SK-N-SH (cell line): Measurements from ENCODE around the gene ENTPD2. TPM values are rescaled to one million over a fixed set of nuclear protein-coding genes. Genes with fewer than 3 reads are reported as not detected.

Source experiments
- CTCF ChIA-PET: fragments of 300-600, 350-600 bp; formaldehyde crosslinking; extraction: SDS; loops from one replicate; lab custom pipeline; 2021; lab: Yijun Ruan, JAX
- POLR2A ChIA-PET: fragments of 350-600 bp; sonication (Branson Sonifier 250); formaldehyde crosslinking; extraction: SDS; loops from one replicate; lab custom pipeline; 2020; ENCODE audit warnings: antibody characterized with exemption, inconsistent platforms; lab: Yijun Ruan, JAX
- DNase-seq: peaks from one replicate; pipeline ENCODE4 v3.0.0; 2012
- H2AFZ ChIP-seq: fragments of 200-600 bp; sonication (generic); 2 replicates; pipeline ENCODE4 v1.8.1; 2016; ENCODE audit warnings: antibody characterized with exemption, mild to moderate bottlenecking, low read depth
- H3F3A ChIP-seq: fragments of 200-600 bp; sonication (generic); replicated peaks from 2 replicates; pipeline ENCODE3; 2016; ENCODE audit warnings: antibody characterized with exemption, mild to moderate bottlenecking; ENCODE audit not compliant: insufficient read depth
- H3K27ac ChIP-seq, 2 experiments: fragments of 200-500 bp in 1 of 2; fragments of 200-600 bp in 1 of 2; sonication (Bioruptor generic) in 1 of 2; sonication (generic), shearing (Covaris generic) in 1 of 2; 2 replicates each; pipeline versions ENCODE4 v1.5.1 to v1.6.1; 2014 to 2016; ENCODE audit warnings: low read depth in 2 of 2, inconsistent platforms in 1 of 2, low read length in 1 of 2, mild to moderate bottlenecking in 1 of 2, mixed read lengths in 1 of 2
- H3K27me3 ChIP-seq: fragments of 200-600 bp; sonication (generic), shearing (Covaris generic); 2 replicates; pipeline ENCODE4 v1.6.1; 2016; ENCODE audit warnings: mixed run types; ENCODE audit not compliant: insufficient read depth
- H3K36me3 ChIP-seq, 2 experiments: fragments of 200-500 bp in 1 of 2; fragments of 200-600 bp in 1 of 2; sonication (Bioruptor generic) in 1 of 2; sonication (generic) in 1 of 2; replicated peaks in 1 of 2; 2 replicates each; pipeline versions ENCODE3 to v1.5.1; 2014 to 2016; ENCODE audit warnings: low read length in 1 of 2, mild to moderate bottlenecking in 1 of 2; ENCODE audit not compliant: insufficient read depth in 2 of 2, control insufficient read depth in 1 of 2
- H3K4me1 ChIP-seq, 2 experiments: fragments of 200-500 bp in 1 of 2; fragments of 200-600 bp in 1 of 2; sonication (Bioruptor generic) in 1 of 2; sonication (generic), shearing (Covaris generic) in 1 of 2; 2 replicates each; pipeline versions ENCODE4 v1.5.1 to v1.6.1; 2014 to 2016; ENCODE audit warnings: low read depth in 1 of 2, low read length in 1 of 2, mixed run types in 1 of 2; ENCODE audit not compliant: insufficient read depth in 2 of 2, control insufficient read depth in 1 of 2
- H3K4me2 ChIP-seq: fragments of 200-600 bp; sonication (generic), shearing (Covaris generic); 2 replicates; pipeline ENCODE4 v1.6.1; 2017; ENCODE audit warnings: mixed run types
- H3K4me3 ChIP-seq, 2 experiments: fragments of 200-500 bp in 1 of 2; fragments of 200-600 bp in 1 of 2; sonication (Bioruptor generic) in 1 of 2; sonication (generic), shearing (Covaris generic) in 1 of 2; 2 replicates each; pipeline versions ENCODE4 v1.5.1 to v1.8.1; 2014 to 2016; ENCODE audit warnings: low read depth in 2 of 2, inconsistent platforms in 1 of 2, low read length in 1 of 2, mild to moderate bottlenecking in 1 of 2, mixed read lengths in 1 of 2, moderate library complexity in 1 of 2
- H3K79me2 ChIP-seq: fragments of 200-600 bp; sonication (generic); 2 replicates; pipeline ENCODE4 v1.8.1; 2017; ENCODE audit warnings: mild to moderate bottlenecking; ENCODE audit not compliant: insufficient read depth
- H3K9ac ChIP-seq: fragments of 200-600 bp; sonication (generic); 2 replicates; pipeline ENCODE4 v1.6.1; 2017; ENCODE audit warnings: mixed run types
- H3K9me2 ChIP-seq: fragments of 200-600 bp; sonication (generic); 2 replicates; pipeline ENCODE4 v1.6.1; 2017; ENCODE audit warnings: mixed run types
- H3K9me3 ChIP-seq: fragments of 200-600 bp; sonication (generic); 2 replicates; pipeline ENCODE4 v1.6.1; 2017; ENCODE audit warnings: mixed run types, mild to moderate bottlenecking, moderate library complexity
- H4K20me1 ChIP-seq: fragments of 200-600 bp; sonication (generic); 2 replicates; pipeline ENCODE4 v1.6.1; 2017; ENCODE audit warnings: mild to moderate bottlenecking, mixed run types; ENCODE audit not compliant: insufficient read depth
- EP300 ChIP-seq, 2 experiments: IDR thresholded peaks; 2 replicates each; pipeline versions ENCODE4 v1.4.0 to v1.6.1; 2012; ENCODE audit warnings: borderline replicate concordance in 1 of 2, low read depth in 1 of 2, low read length in 1 of 2
- FOSL2 ChIP-seq: IDR thresholded peaks from 2 replicates; pipeline ENCODE4 v1.4.0; 2012; ENCODE audit warnings: low read depth, mild to moderate bottlenecking, moderate library complexity, borderline replicate concordance
- FOXM1 ChIP-seq: IDR thresholded peaks from 2 replicates; pipeline ENCODE4 v1.4.0; 2012; ENCODE audit warnings: low read depth, mild to moderate bottlenecking
- GABPA ChIP-seq: IDR thresholded peaks from 2 replicates; pipeline ENCODE4 v1.4.0; 2012; ENCODE audit warnings: low read depth, mild to moderate bottlenecking
- GATA2 ChIP-seq: sonication (generic); formaldehyde crosslinking; IDR thresholded peaks from 2 replicates; pipeline ENCODE4 v1.5.0; 2020; ENCODE audit warnings: mild to moderate bottlenecking, missing genetic modification reagents
- JUND ChIP-seq: IDR thresholded peaks from 2 replicates; pipeline ENCODE4 v1.4.0; 2012
- MXI1 ChIP-seq: IDR thresholded peaks from 2 replicates; pipeline ENCODE4 v1.6.1; 2012; ENCODE audit warnings: mild to moderate bottlenecking, low read depth, low read length, improper control_type of control experiment
- NRF1 ChIP-seq: IDR thresholded peaks from 2 replicates; pipeline ENCODE4 v1.6.1; 2012; ENCODE audit warnings: low read depth, mild to moderate bottlenecking, low read length
- PBX3 ChIP-seq: IDR thresholded peaks from 2 replicates; pipeline ENCODE4; 2012
- POLR2AphosphoS5 ChIP-seq: IDR thresholded peaks from 2 replicates; pipeline ENCODE4 v1.6.1; 2012; ENCODE audit warnings: low read depth, low read length
- RAD21 ChIP-seq: IDR thresholded peaks from 2 replicates; pipeline ENCODE4 v1.6.1; 2012; ENCODE audit warnings: mild to moderate bottlenecking, low read length
- RFX5 ChIP-seq: IDR thresholded peaks from 2 replicates; pipeline ENCODE4 v1.6.1; 2012; ENCODE audit warnings: mild to moderate bottlenecking, improper control_type of control experiment, low read length
- TCF12 ChIP-seq: IDR thresholded peaks from 2 replicates; pipeline ENCODE4 v1.4.0; 2012
- WGBS: methylation state at CpG from one replicate; pipeline ENCODE4 v1.1.6; 2017; ENCODE audit warnings: low lambda C conversion rate; 5-methylcytosine and 5-hydroxymethylcytosine counted together
- polyA plus RNA-seq, 3 experiments: library from polyadenylated mRNA; depleted of rRNA; stranded (reverse); fragments of >200 nt; gene quantifications; 2 replicates each; pipeline ENCODE4 v1.2.3, GENCODE V29; 2012
- TF ChIP-seq, protein P1 (sequence below): fragments of 150-350 bp; IDR thresholded peaks from 2 replicates; pipeline ENCODE4 v1.6.1; 2016; ENCODE audit warnings: mild to moderate bottlenecking, low read depth, low read length
- TF ChIP-seq, protein P2 (sequence below): fragments of 200-600 bp; sonication (generic); IDR thresholded peaks from 2 replicates; pipeline ENCODE4 v1.6.1; 2017; ENCODE audit warnings: antibody characterized with exemption, mild to moderate bottlenecking, moderate library complexity
- TF ChIP-seq, protein P3 (sequence below): IDR thresholded peaks from 2 replicates; pipeline ENCODE4 v1.6.1; 2012; ENCODE audit warnings: mild to moderate bottlenecking, low read depth, low read length, moderate library complexity
- TF ChIP-seq, protein P4 (sequence below): IDR thresholded peaks from 2 replicates; pipeline ENCODE4 v1.4.0; 2012; ENCODE audit warnings: low read depth, borderline replicate concordance

The ENTPD2 gene
- polyA plus RNA-seq, 1 of the 3 experiments (the other 2 are of a cell fraction): not detected

DNA sequence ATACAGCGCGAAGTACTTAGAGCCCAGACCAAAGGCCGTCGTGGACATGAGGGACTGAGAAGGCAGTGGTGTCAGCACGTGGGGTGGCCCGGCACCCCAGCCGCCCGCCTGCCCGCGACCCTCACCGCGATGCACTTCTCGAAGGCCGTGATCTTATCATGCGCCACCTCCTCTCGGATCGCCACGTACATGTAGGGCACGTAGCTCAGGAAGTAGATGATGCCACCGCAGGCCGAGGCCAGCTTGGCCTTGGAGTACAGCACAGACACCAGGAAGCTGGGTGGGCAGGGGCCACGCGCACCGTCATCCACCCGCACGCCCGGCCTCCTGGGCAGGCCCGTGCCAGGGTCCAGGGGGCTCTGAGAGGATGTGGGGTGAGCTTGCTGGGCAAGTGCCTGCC, 36.8 kb downstream of the ENTPD2 start:
- POLR2A ChIA-PET: no interaction called here
- no peak for DNase-seq
- Histone ChIP-seq H3K79me2 (no peaks in the 10 kb centered on the region), H2AFZ (no peak overlapping the region), H3K27ac (no peak overlapping the region), H3K36me3 (peaks cover 0 to 17% of the 10 kb centered on the region in 2 experiments), H3K9me2 (no peaks in the 10 kb centered on the region), H4K20me1 (0 out of 2 replicates have a peak, but pooled peaks cover 4% of the 10 kb centered on the region), H3K4me1 (no peaks in the 10 kb centered on the region), H3K4me2 (no peak overlapping the region), H3K9me3 (no peaks in the 10 kb centered on the region), H3K4me3 (no peak overlapping the region), H3K27me3 (no peaks in the 10 kb centered on the region), H3F3A (no peaks in the 10 kb centered on the region), H3K9ac (no peak overlapping the region)
- CTCF ChIA-PET: interaction anchor here (1.3 kb wide), 1 partner anchor 8 kb away, joined by 3 read pairs; no protein-coding TSS in a partner anchor
- 93% methylated on average over 24 of the region's 28 CpGs for WGBS
- TF ChIP-seq, protein P1, sequence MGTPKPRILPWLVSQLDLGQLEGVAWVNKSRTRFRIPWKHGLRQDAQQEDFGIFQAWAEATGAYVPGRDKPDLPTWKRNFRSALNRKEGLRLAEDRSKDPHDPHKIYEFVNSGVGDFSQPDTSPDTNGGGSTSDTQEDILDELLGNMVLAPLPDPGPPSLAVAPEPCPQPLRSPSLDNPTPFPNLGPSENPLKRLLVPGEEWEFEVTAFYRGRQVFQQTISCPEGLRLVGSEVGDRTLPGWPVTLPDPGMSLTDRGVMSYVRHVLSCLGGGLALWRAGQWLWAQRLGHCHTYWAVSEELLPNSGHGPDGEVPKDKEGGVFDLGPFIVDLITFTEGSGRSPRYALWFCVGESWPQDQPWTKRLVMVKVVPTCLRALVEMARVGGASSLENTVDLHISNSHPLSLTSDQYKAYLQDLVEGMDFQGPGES: no peak
- no peak for TF ChIP-seq PBX3
- TF ChIP-seq POLR2AphosphoS5: no peak
- TF ChIP-seq GABPA: no peak
- TF ChIP-seq RAD21: no peak
- TF ChIP-seq, protein P2, sequence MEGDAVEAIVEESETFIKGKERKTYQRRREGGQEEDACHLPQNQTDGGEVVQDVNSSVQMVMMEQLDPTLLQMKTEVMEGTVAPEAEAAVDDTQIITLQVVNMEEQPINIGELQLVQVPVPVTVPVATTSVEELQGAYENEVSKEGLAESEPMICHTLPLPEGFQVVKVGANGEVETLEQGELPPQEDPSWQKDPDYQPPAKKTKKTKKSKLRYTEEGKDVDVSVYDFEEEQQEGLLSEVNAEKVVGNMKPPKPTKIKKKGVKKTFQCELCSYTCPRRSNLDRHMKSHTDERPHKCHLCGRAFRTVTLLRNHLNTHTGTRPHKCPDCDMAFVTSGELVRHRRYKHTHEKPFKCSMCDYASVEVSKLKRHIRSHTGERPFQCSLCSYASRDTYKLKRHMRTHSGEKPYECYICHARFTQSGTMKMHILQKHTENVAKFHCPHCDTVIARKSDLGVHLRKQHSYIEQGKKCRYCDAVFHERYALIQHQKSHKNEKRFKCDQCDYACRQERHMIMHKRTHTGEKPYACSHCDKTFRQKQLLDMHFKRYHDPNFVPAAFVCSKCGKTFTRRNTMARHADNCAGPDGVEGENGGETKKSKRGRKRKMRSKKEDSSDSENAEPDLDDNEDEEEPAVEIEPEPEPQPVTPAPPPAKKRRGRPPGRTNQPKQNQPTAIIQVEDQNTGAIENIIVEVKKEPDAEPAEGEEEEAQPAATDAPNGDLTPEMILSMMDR: no peak
- TF ChIP-seq RFX5: no peak
- TF ChIP-seq, protein P3, sequence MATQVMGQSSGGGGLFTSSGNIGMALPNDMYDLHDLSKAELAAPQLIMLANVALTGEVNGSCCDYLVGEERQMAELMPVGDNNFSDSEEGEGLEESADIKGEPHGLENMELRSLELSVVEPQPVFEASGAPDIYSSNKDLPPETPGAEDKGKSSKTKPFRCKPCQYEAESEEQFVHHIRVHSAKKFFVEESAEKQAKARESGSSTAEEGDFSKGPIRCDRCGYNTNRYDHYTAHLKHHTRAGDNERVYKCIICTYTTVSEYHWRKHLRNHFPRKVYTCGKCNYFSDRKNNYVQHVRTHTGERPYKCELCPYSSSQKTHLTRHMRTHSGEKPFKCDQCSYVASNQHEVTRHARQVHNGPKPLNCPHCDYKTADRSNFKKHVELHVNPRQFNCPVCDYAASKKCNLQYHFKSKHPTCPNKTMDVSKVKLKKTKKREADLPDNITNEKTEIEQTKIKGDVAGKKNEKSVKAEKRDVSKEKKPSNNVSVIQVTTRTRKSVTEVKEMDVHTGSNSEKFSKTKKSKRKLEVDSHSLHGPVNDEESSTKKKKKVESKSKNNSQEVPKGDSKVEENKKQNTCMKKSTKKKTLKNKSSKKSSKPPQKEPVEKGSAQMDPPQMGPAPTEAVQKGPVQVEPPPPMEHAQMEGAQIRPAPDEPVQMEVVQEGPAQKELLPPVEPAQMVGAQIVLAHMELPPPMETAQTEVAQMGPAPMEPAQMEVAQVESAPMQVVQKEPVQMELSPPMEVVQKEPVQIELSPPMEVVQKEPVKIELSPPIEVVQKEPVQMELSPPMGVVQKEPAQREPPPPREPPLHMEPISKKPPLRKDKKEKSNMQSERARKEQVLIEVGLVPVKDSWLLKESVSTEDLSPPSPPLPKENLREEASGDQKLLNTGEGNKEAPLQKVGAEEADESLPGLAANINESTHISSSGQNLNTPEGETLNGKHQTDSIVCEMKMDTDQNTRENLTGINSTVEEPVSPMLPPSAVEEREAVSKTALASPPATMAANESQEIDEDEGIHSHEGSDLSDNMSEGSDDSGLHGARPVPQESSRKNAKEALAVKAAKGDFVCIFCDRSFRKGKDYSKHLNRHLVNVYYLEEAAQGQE: no peak
- no peak for TF ChIP-seq TCF12
- TF ChIP-seq FOSL2: no peak
- no peak for TF ChIP-seq MXI1
- no peak for TF ChIP-seq GATA2
- no peak for TF ChIP-seq NRF1
- TF ChIP-seq, protein P4, sequence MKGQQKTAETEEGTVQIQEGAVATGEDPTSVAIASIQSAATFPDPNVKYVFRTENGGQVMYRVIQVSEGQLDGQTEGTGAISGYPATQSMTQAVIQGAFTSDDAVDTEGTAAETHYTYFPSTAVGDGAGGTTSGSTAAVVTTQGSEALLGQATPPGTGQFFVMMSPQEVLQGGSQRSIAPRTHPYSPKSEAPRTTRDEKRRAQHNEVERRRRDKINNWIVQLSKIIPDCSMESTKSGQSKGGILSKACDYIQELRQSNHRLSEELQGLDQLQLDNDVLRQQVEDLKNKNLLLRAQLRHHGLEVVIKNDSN: no peak
- no peak for TF ChIP-seq JUND
- TF ChIP-seq EP300 (IDR thresholded peaks at IDR 0.05; ENCODE audit: borderline replicate concordance in 1 of 2, low read depth in 1 of 2, low read length in 1 of 2): no peak
- no peak for TF ChIP-seq FOXM1
